Keratinocyte (primary cell): Measurements from ENCODE around the gene TLCD2. TPM values are rescaled to one million over a fixed set of nuclear protein-coding genes. Genes with fewer than 3 reads are reported as not detected.

Experiments used
- DNase-seq: peaks from one replicate; pipeline ENCODE4 v3.0.0-alpha.2; 2011; ENCODE audit warnings: low read depth, missing footprints, low spot score
- FAIRE-seq: peaks from 2 replicates; lab custom pipeline; 2011; peaks lifted over from hg19 to GRCh38; lab: Jason Lieb, UNC
- H2AFZ ChIP-seq: 2 replicates; pipeline ENCODE4 v1.6.0; 2012; ENCODE audit warnings: low read length, control low read depth, inconsistent platforms; ENCODE audit not compliant: control insufficient read depth
- H3K27ac ChIP-seq: 2 replicates; pipeline ENCODE4 v1.5.1; 2011; ENCODE audit warnings: low read length; ENCODE audit not compliant: control insufficient read depth, insufficient read depth
- H3K27me3 ChIP-seq: 3 replicates; pipeline ENCODE4 v1.6.0; 2011; ENCODE audit warnings: low read length; ENCODE audit not compliant: control insufficient read depth, insufficient read depth; ENCODE audit errors: extremely low read depth
- H3K36me3 ChIP-seq, 2 experiments: 2 replicates in 1 of 2; 3 replicates in 1 of 2; pipeline ENCODE4 v1.5.1; 2011; ENCODE audit warnings: low read length in 2 of 2, mild to moderate bottlenecking in 1 of 2; ENCODE audit not compliant: control insufficient read depth in 2 of 2, insufficient read depth in 2 of 2; ENCODE audit errors: extremely low read depth in 1 of 2
- H3K4me1 ChIP-seq: 3 replicates; pipeline ENCODE4 v1.5.1; 2011; ENCODE audit warnings: low read length; ENCODE audit not compliant: control insufficient read depth, insufficient read depth; ENCODE audit errors: extremely low read depth
- H3K4me2 ChIP-seq: 3 replicates; pipeline ENCODE4 v1.6.0; 2011; ENCODE audit warnings: low read depth, low read length; ENCODE audit not compliant: control insufficient read depth, insufficient read depth; ENCODE audit errors: extremely low read depth
- H3K4me3 ChIP-seq, 3 experiments: fragments of 200-600 bp in 1 of 3; sonication (generic) in 1 of 3; 2 replicates in 2 of 3; 3 replicates in 1 of 3; pipeline ENCODE4 v1.5.1; 2011 to 2016; ENCODE audit warnings: low read length in 3 of 3, mild to moderate bottlenecking in 3 of 3, control low read depth in 2 of 3, inconsistent platforms in 1 of 3, low read depth in 1 of 3, mixed read lengths in 1 of 3, mixed run types in 1 of 3, moderate library complexity in 1 of 3; ENCODE audit not compliant: control insufficient read depth in 2 of 3, insufficient read depth in 2 of 3; ENCODE audit errors: extremely low read depth in 1 of 3
- H3K79me2 ChIP-seq: 2 replicates; pipeline ENCODE4 v1.6.0; 2012; ENCODE audit warnings: low read length; ENCODE audit not compliant: control insufficient read depth, insufficient read depth
- H3K9ac ChIP-seq: 3 replicates; pipeline ENCODE4 v1.6.0; 2011; ENCODE audit warnings: low read length; ENCODE audit not compliant: control insufficient read depth, insufficient read depth; ENCODE audit errors: extremely low read depth
- H3K9me1 ChIP-seq: 3 replicates; pipeline ENCODE4 v1.6.0; 2011; ENCODE audit warnings: low read length; ENCODE audit not compliant: control insufficient read depth, insufficient read depth; ENCODE audit errors: extremely low read depth
- H3K9me3 ChIP-seq: 2 replicates; pipeline ENCODE4 v1.5.1; 2012; ENCODE audit warnings: low read depth, low read length; ENCODE audit not compliant: control insufficient read depth
- H4K20me1 ChIP-seq: 3 replicates; pipeline ENCODE4 v1.6.0; 2011; ENCODE audit warnings: low read length; ENCODE audit not compliant: control insufficient read depth, insufficient read depth; ENCODE audit errors: extremely low read depth
- EZH2 ChIP-seq: IDR thresholded peaks from one replicate; pipeline ENCODE4 v1.6.1; 2012; ENCODE audit warnings: inconsistent platforms, mild to moderate bottlenecking, low read length, moderate library complexity
- dilution Hi-C: fragments of 300-500 bp; cut with MboI; formaldehyde crosslinking; loops from one replicate; pipeline ENCODE4 v1.7.0; 2020; ENCODE audit warnings: low sequenced_read_pairs; ENCODE audit not compliant: extremely low pct_ligation_motif_present
- polyA plus RNA-seq, 5 experiments: library from polyadenylated mRNA; depleted of rRNA in 3 of 5; stranded (reverse) in 3 of 5; stranded (forward) in 1 of 5; unstranded in 1 of 5; fragments of >200 nt; gene quantifications; 1 replicate in 1 of 5; 2 replicates in 3 of 5; 3 replicates in 1 of 5; pipeline versions ENCODE4 v1.2.1 to v1.2.3, GENCODE V29; 2011 to 2012; ENCODE audit warnings: missing spikeins in 2 of 5, low read depth in 1 of 5, low replicate concordance in 1 of 5
- TF ChIP-seq, protein P1 (sequence below), 3 experiments: IDR thresholded peaks in 1 of 3; conservative IDR thresholded peaks in 1 of 3; optimal IDR thresholded peaks in 1 of 3; 2 replicates in 2 of 3; 3 replicates in 1 of 3; pipeline versions ENCODE3 to v1.5.1; 2011; ENCODE audit warnings: low read length in 3 of 3, mild to moderate bottlenecking in 3 of 3, moderate library complexity in 2 of 3, control low read depth in 1 of 3, inconsistent platforms in 1 of 3; ENCODE audit not compliant: insufficient read depth in 2 of 3; ENCODE audit errors: extremely low read depth in 1 of 3

TLCD2 gene
- polyA plus RNA-seq, 1 donor (not counting 4 experiments of a cell fraction or from before 2014, with no cell fraction given), result 0.75 TPM

DNA sequence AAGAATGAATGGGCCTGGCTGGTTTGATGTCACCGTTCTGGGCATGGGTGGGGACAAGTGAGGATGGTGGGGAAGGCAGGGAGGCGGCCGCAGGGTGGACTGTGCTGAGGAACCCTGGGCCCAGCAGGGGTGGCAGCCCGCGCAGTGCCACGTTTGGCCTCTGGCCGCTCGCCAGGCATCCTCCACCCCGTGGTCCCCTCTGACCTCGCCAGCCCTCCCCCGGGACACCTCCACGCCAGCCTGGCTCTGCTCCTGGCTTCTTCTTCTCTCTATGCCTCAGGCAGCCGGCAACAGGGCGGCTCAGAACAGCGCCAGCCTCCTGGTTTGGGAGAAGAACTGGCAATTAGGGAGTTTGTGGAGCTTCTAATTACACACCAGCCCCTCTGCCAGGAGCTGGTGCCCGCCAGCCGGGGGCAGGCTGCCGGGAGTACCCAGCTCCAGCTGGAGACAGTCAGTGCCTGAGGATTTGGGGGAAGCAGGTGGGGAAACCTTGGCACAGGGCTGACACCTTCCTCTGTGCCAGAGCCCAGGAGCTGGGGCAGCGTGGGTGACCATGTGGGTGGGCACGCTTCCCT lies 45.2 kb upstream of the TLCD2 start:
- FAIRE-seq, result no peak
- Histone ChIP-seq H4K20me1 (no peaks in the 10 kb centered on the region), H3K27me3 (no peaks in the 10 kb centered on the region), H3K27ac (no peak overlapping the region), H3K79me2 (no peaks in the 10 kb centered on the region), H3K4me3 (no peak overlapping the region), H3K4me2 (no peak overlapping the region), H3K36me3 (no peaks in the 10 kb centered on the region), H3K9me3 (no peaks in the 10 kb centered on the region), H3K9me1 (no peaks in the 10 kb centered on the region), H3K9ac (no peak overlapping the region), H3K4me1 (peaks cover 16% of the 10 kb centered on the region), H2AFZ (no peak overlapping the region)
- DNase-seq, result no peak
- no peak for TF ChIP-seq EZH2
- dilution Hi-C loops, result no loop called here

DNA sequence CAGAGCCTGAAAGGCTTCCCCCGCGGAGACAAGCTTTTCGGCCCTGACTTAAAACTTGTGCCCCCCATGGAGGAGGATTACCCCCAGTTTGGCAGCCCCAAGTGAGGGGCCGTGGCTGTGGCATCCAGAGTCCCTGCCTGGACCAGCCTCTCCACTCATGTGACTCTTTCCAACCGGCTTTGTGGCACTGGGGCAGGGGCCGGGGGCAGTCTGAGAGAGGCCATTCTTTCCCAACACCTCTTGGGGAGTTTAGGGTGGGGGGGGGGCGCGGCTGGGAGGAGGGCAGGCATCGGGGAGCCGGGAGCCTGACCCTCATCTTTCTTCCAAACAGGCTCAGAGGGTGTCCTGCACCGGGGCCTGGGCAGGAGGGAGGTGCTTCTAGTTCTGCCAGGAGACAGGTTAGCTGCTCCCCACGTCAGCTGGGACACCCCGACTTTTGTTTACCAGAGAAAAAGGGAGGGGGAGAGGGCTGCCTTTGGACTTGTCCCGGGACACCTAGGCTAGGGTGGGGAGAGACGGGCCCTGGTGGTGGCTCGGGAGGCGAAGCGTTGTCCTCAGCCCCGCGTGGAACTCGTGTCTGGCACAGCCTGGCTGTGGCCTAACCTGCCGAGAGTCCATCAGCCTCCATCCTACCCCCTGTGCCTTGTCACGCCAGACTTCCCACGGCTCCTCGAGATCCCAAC lies 44.4 kb upstream of the TLCD2 start:
- H3K9me3 ChIP-seq, result no peaks in the 10 kb centered on the region
- H3K9ac ChIP-seq, result no peak overlapping the region
- H3K9me1 ChIP-seq, result no peaks in the 10 kb centered on the region
- H3K79me2 ChIP-seq, result no peaks in the 10 kb centered on the region
- no peaks in the 10 kb centered on the region for H4K20me1 ChIP-seq
- peaks cover 14% of the 10 kb centered on the region for H3K4me1 ChIP-seq
- dilution Hi-C loops, result no loop called here
- H3K27me3 ChIP-seq, result no peaks in the 10 kb centered on the region
- no peak overlapping the region for H3K27ac ChIP-seq
- no peak for FAIRE-seq
- no peak overlapping the region for H3K4me2 ChIP-seq
- no peak for DNase-seq
- no peak overlapping the region for H2AFZ ChIP-seq
- no peaks in the 10 kb centered on the region for H3K36me3 ChIP-seq
- TF ChIP-seq EZH2, result no peak
- TF ChIP-seq, protein P1, sequence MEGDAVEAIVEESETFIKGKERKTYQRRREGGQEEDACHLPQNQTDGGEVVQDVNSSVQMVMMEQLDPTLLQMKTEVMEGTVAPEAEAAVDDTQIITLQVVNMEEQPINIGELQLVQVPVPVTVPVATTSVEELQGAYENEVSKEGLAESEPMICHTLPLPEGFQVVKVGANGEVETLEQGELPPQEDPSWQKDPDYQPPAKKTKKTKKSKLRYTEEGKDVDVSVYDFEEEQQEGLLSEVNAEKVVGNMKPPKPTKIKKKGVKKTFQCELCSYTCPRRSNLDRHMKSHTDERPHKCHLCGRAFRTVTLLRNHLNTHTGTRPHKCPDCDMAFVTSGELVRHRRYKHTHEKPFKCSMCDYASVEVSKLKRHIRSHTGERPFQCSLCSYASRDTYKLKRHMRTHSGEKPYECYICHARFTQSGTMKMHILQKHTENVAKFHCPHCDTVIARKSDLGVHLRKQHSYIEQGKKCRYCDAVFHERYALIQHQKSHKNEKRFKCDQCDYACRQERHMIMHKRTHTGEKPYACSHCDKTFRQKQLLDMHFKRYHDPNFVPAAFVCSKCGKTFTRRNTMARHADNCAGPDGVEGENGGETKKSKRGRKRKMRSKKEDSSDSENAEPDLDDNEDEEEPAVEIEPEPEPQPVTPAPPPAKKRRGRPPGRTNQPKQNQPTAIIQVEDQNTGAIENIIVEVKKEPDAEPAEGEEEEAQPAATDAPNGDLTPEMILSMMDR (optimal IDR thresholded peaks at IDR 0.05 in 1 of 3, IDR thresholded peaks at IDR 0.05 in 1 of 3, conservative IDR thresholded peaks at IDR 0.05 in 1 of 3; ENCODE audit: extremely low read depth in 1 of 3, insufficient read depth in 2 of 3, low read length in 3 of 3), result no peak
- no peak overlapping the region for H3K4me3 ChIP-seq
